ENCODE measurements around the gene FTO. TPM values are rescaled to one million over a fixed set of nuclear protein-coding genes. Genes with fewer than 3 reads are reported as not detected.
A peak's percentile ranks its signal among the peaks of the same experiment; 100 is the strongest.

The FTO gene
- total and polyA plus RNA-seq, 12 donors = 17.8 to 310 (median 156) TPM

DNA sequence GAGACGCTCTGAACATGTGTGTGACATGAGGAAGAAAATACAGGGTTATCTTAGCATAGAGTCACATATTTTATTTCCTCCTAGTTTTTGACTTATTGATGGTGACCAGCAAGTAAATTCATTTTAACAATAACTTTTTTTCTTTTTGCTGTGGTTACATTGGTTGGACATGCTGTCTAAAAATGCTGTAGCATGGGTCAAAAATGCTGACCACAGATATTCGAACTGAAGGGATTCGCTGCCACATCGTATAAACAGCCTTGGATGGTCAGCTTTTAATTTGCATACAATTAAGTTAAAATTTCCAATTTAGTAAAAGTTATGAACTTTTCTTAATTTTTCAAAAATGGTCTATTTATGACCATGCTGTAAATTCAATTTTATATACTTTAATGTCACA, 30.8 kb upstream of the FTO start:
- peaks cover 0 to 9% of the 10 kb centered on the region in 2 donors for H3K4me1 ChIP-seq (replicated peaks in 1 of 2)
- no peak for DNase-seq
- H3K4me3 ChIP-seq = no peak overlapping the region
- no peaks in the 10 kb centered on the region for H3K36me3 ChIP-seq (replicated peaks in 1 of 2)
- H3K27me3 ChIP-seq = no peaks in the 10 kb centered on the region
- TF ChIP-seq, protein P1, sequence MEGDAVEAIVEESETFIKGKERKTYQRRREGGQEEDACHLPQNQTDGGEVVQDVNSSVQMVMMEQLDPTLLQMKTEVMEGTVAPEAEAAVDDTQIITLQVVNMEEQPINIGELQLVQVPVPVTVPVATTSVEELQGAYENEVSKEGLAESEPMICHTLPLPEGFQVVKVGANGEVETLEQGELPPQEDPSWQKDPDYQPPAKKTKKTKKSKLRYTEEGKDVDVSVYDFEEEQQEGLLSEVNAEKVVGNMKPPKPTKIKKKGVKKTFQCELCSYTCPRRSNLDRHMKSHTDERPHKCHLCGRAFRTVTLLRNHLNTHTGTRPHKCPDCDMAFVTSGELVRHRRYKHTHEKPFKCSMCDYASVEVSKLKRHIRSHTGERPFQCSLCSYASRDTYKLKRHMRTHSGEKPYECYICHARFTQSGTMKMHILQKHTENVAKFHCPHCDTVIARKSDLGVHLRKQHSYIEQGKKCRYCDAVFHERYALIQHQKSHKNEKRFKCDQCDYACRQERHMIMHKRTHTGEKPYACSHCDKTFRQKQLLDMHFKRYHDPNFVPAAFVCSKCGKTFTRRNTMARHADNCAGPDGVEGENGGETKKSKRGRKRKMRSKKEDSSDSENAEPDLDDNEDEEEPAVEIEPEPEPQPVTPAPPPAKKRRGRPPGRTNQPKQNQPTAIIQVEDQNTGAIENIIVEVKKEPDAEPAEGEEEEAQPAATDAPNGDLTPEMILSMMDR (IDR thresholded peaks at IDR 0.05) = no peak
- WGBS, 4 donors = 95 to 98% (median 97%) methylated on average over 4 of the region's 4 CpGs
- intact Hi-C loops (cut with DNase I) = no loop called here
- H3K27ac ChIP-seq = no peak overlapping the region
- no peaks in the 10 kb centered on the region for H3K9me3 ChIP-seq (replicated peaks in 1 of 3)

- TF ChIP-seq, protein P1 (IDR thresholded peaks at IDR 0.05) = no peak
- Histone ChIP-seq H3K9me3 (replicated peaks in 1 of 3) (no peaks in the 10 kb centered on the region), H3K4me1 (replicated peaks in 1 of 2) (peaks cover 0 to 9% of the 10 kb centered on the region in 2 donors), H3K4me3 (no peak overlapping the region), H3K36me3 (replicated peaks in 1 of 2) (no peaks in the 10 kb centered on the region), H3K27ac (peak overlapping the region in 4 of 5 donors; percentile 4 to 47 (median 24)), H3K27me3 (no peaks in the 10 kb centered on the region)
- 89 to 98% (median 94%) methylated on average over 1 of the region's 1 CpG for WGBS, 4 donors
- peak in 1 of 7 donors; percentile 10 for DNase-seq
- intact Hi-C loops (cut with DNase I) = no loop called here
These were observed 25.8 kb upstream of the FTO start for GRCh38 chr16:53678155-53678554.

DNA sequence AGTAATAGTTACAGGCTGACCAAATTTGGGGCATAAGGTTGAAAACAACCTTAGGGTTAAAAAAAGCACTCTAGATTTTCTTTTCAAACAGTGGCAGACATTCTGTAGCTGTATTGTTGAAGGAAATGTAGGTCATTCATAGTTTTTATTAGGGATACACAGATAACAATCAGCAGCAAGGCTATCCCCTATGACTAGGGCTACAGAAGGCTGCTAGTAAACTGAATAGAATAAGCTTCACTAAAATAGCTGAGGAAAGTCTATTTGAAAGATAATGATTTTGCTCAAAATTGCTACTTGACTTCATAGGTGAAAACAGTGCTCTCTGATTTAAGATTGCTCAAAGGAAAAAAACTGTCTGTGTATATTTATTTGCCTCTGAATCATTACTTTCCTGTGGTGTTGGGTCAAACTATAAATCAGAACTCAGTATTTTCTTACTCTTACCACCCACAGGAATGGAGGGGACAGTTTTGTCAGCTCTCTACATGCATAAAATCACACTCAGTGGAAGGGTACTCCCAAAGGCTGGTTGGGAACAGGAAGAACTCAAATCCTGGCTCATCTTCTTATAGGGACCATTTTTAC, 25.1 kb upstream of the FTO start:
- H3K36me3 ChIP-seq (replicated peaks in 1 of 2) = no peaks in the 10 kb centered on the region
- H3K4me3 ChIP-seq = no peak overlapping the region
- H3K27ac ChIP-seq = peak overlapping the region in 4 of 5 donors; percentile 4 to 47 (median 24)
- H3K27me3 ChIP-seq = no peaks in the 10 kb centered on the region
- TF ChIP-seq, protein P1 (IDR thresholded peaks at IDR 0.05) = no peak
- TF ChIP-seq POLR2A (IDR thresholded peaks at IDR 0.05) = no peak
- H3K9me3 ChIP-seq (replicated peaks in 1 of 3) = no peaks in the 10 kb centered on the region
- DNase-seq = no peak
- intact Hi-C loops (cut with DNase I) = no loop called here
- H3K4me1 ChIP-seq (replicated peaks in 1 of 2) = peaks cover 0 to 9% of the 10 kb centered on the region in 2 donors

DNA sequence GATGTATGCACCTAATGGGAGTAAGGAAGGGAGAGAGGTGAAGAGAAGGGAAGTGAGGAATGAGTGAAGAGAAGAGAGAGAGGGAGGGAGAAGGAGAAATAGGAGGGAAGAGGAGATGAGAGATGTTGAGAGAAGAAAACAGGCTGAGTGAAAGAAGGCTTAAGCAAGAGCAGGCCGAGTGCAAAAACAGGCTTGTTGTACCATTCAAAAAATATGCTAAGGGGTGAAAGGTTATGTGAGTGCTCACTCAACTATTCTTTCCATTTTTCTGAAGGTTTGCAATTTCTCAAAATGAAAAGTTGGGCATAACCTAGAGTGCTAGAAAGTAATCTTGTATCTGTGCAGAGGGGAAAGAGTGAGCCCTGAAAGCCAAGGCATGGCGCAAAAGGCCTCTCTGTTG, 23.2 kb upstream of the FTO start:
- TF ChIP-seq, protein P1 (IDR thresholded peaks at IDR 0.05) = no peak
- no peak for TF ChIP-seq POLR2A (IDR thresholded peaks at IDR 0.05)
- Histone ChIP-seq H3K9me3 (replicated peaks in 1 of 3) (no peaks in the 10 kb centered on the region), H3K36me3 (replicated peaks in 1 of 2) (no peaks in the 10 kb centered on the region), H3K4me3 (no peak overlapping the region), H3K4me1 (replicated peaks in 1 of 2) (no peaks in the 10 kb centered on the region), H3K27ac (no peak overlapping the region), H3K27me3 (no peaks in the 10 kb centered on the region)
- 93 to 96% (median 95%) methylated on average over 2 of the region's 2 CpGs for WGBS, 4 donors
- intact Hi-C loops (cut with DNase I) = no loop called here
- no peak for DNase-seq

Measured in adrenal gland (tissue), 12 donors.